Adipose tissue (tissue), 3 donors: ENCODE measurements around the gene OR5K2. TPM values are rescaled to one million over a fixed set of nuclear protein-coding genes. Genes with fewer than 3 reads are reported as not detected.

Experiments used
- H3K27ac ChIP-seq: one replicate; pipeline ENCODE4 v1.5.1; 2013; ENCODE audit warnings: low read depth, low read length
- WGBS, 3 donors: extraction: QIAGEN DNeasy Blood & Tissue Kit; methylation state at CpG; one replicate each; pipeline ENCODE4 v1.1.7; 2013; 5-methylcytosine and 5-hydroxymethylcytosine counted together
- polyA plus RNA-seq, 3 donors: library from polyadenylated mRNA; stranded (reverse); fragments of 200-250 nt; gene quantifications; one replicate each; pipeline ENCODE4 v1.2.3, GENCODE V29; 2013
- donor health status: healthy with polysubstance abuse.
- donor health status: Bipolar disorder and iron deficiency.
- donor health status: healthy.

Gene OR5K2
- polyA plus RNA-seq, 3 donors: not detected

DNA sequence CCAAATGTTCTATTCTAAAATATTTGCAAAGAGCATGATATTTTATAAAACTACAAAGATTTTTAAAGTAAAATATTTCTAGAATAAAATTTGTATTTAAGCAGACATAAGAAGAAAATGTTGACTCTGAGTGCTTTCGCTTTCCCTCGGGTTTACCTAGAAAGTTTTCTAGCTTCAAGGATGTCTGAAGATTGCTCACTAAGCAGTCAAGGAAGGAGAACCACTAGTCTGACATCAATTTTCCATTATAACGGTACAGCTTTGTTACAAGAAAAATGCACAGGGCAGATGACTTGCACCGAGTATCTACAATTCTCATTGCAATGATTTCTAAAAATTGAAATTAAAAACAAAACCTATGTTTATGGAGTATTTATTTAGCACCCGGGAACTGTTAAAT lies 48.5 kb downstream of the OR5K2 start:
- 73 to 78% (median 78%) methylated on average over 5 of the region's 5 CpGs for WGBS, 3 donors
- no peak overlapping the region for H3K27ac ChIP-seq

Other genes with a start within 250 kb of the OR5K2 start
- gene OR5H6, start 233.4 kb upstream of the OR5K2 start, polyA plus RNA-seq: not detected
- not detected for gene OR5H2, start 215.2 kb upstream of the OR5K2 start, polyA plus RNA-seq
- not detected for gene OR5K4, start 143.8 kb upstream of the OR5K2 start, polyA plus RNA-seq
- gene OR5K3, start 107.0 kb upstream of the OR5K2 start, polyA plus RNA-seq: not detected
- not detected for gene OR5K1, start 34.5 kb upstream of the OR5K2 start, polyA plus RNA-seq
- 10 to 100 TPM; 23.0 to 62.4 (median 60.4) TPM for gene CLDND1, start 25.2 kb downstream of the OR5K2 start, polyA plus RNA-seq
- under 1 TPM in 2 of 3 donors, not detected in 1; 0.25 to 0.30 TPM for gene GPR15, start 34.3 kb downstream of the OR5K2 start, polyA plus RNA-seq
- gene CPOX, start 95.9 kb downstream of the OR5K2 start, polyA plus RNA-seq: 1 to 10 TPM; 6.0 to 7.7 (median 7.2) TPM